SK-N-MC (cell line): ENCODE results near the gene MAP3K5.

ENCODE experiments used
- EZH2 ChIP-seq: fragments of 200-600 bp; sonication (generic); IDR thresholded peaks from one replicate; pipeline ENCODE4 v1.6.1; 2017; ENCODE audit warnings: antibody characterized with exemption
- FOXP2 ChIP-seq: optimal IDR thresholded peaks from 2 replicates; pipeline ENCODE3; 2011; ENCODE audit warnings: mild to moderate bottlenecking, moderate library complexity; ENCODE audit not compliant: insufficient read depth; ENCODE audit errors: extremely low read length, control extremely low read depth
- POLR2AphosphoS5 ChIP-seq: IDR thresholded peaks from 2 replicates; pipeline ENCODE4 v1.6.1; 2012; ENCODE audit warnings: mild to moderate bottlenecking, low read depth, low read length, borderline replicate concordance

DNA sequence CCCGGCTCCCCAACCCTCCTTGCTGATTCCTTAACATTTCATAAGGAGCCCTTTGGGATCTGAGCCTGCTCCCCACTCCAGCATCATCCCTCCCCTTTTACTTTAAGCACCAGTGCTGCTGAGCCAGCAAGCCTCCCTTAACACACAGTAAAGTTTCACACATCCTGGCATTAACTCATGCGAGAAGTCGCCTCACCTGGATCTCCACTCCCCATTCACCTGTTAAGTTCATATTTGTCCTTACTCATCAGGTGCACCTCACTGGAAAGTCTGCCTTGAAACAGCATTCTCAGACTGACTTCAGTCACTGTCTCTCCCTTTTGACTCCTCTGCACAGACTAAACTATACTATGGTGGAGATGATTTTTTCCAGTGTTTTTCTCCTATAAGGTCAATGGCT, 194.2 kb downstream of the MAP3K5 start:
- TF ChIP-seq EZH2 (no peak), POLR2AphosphoS5 (no peak), FOXP2 (no peak)
